Measurements from ENCODE around the gene NR1D1.

NR1D1 gene

GRCh38 chr17:40097087-40097486 is 3.3 kb downstream of the NR1D1 start:
- no peak for DNase-seq (ENCODE audit: low read depth in 2 of 2)

GRCh38 chr17:40095944-40096791 is 4.2 kb downstream of the NR1D1 start:
- peak; percentile 42 to 48 for DNase-seq (ENCODE audit: low read depth in 2 of 2)

- no peak for DNase-seq (ENCODE audit: low read depth in 2 of 2)
Observed at GRCh38 chr17:40095351-40095943, 4.9 kb downstream of the NR1D1 start.

GRCh38 chr17:40094874-40095273 is 5.5 kb downstream of the NR1D1 start:
- no peak for DNase-seq (ENCODE audit: low read depth in 2 of 2)

GRCh38 chr17:40093580-40094201 is 6.7 kb downstream of the NR1D1 start:
- no peak for DNase-seq (ENCODE audit: low read depth in 2 of 2)

GRCh38 chr17:40093005-40093579 is 7.3 kb downstream of the NR1D1 start:
- no peak for DNase-seq (ENCODE audit: low read depth in 2 of 2)

GRCh38 chr17:40092581-40092980 is 7.8 kb downstream of the NR1D1 start:
- DNase-seq (ENCODE audit: low read depth in 2 of 2): no peak

- no peak for DNase-seq (ENCODE audit: low read depth in 2 of 2)
Observed at GRCh38 chr17:40091691-40092397, 8.5 kb downstream of the NR1D1 start.

GRCh38 chr17:40090237-40091119 is 9.9 kb downstream of the NR1D1 start:
- DNase-seq (ENCODE audit: low read depth in 2 of 2): no peak

GRCh38 chr17:40089077-40089895 is 11.1 kb downstream of the NR1D1 start:
- DNase-seq (ENCODE audit: low read depth in 2 of 2): no peak

GRCh38 chr17:40087903-40088718 is 12.3 kb downstream of the NR1D1 start:
- no peak for DNase-seq (ENCODE audit: low read depth in 2 of 2)

- no peak for DNase-seq (ENCODE audit: low read depth in 2 of 2)
Observed at GRCh38 chr17:40087049-40087794, 13.2 kb downstream of the NR1D1 start.

- no peak for DNase-seq (ENCODE audit: low read depth in 2 of 2)
Observed at GRCh38 chr17:40086150-40087044, 14.0 kb downstream of the NR1D1 start.

GRCh38 chr17:40084477-40084876 is 15.9 kb downstream of the NR1D1 start:
- DNase-seq (ENCODE audit: low read depth in 2 of 2): no peak

- DNase-seq (ENCODE audit: low read depth in 2 of 2): no peak
Observed at GRCh38 chr17:40079545-40079944, 20.8 kb downstream of the NR1D1 start.

- no peak for DNase-seq (ENCODE audit: low read depth in 2 of 2)
Observed at GRCh38 chr17:40076591-40076990, 23.8 kb downstream of the NR1D1 start.

GRCh38 chr17:40075942-40076498 is 24.4 kb downstream of the NR1D1 start:
- DNase-seq (ENCODE audit: low read depth in 2 of 2): no peak

Measured in stimulated activated CD8-positive, alpha-beta memory T cell treated with anti-CD3 and anti-CD28 coated beads, Interleukin-7, amount 100 ng/mL, for 1 hour (primary cell).